Measurements from ENCODE around the gene ERCC1.

Gene ERCC1

GRCh38 chr19:45423589-45424190, at the start of gene ERCC1:
TSS of gene ERCC1 (minus strand) at chr19:45423917. CDS start at chr19:45423374, 543 bp downstream.
- H3K79me2 ChIP-seq (ENCODE audit: low read length), result peaks cover 17% of the 10 kb centered on the region
- peak within 1 kb of the TSS; percentile 90 for H3K9ac ChIP-seq (ENCODE audit: low read length)
- TF ChIP-seq EZH2phosphoT487 (IDR thresholded peaks at IDR 0.05; ENCODE audit: low read depth), result no peak
- H3K4me1 ChIP-seq (ENCODE audit: low read length), result peaks cover 32% of the 10 kb centered on the region
- H3K36me3 ChIP-seq (replicated peaks; ENCODE audit: low read depth, low read length), result peaks cover 16% of the 10 kb centered on the region
- no peaks in the 10 kb centered on the region for H3K9me3 ChIP-seq (ENCODE audit: insufficient read depth, low read length)
- H3K27ac ChIP-seq (ENCODE audit: low read length), result peak within 1 kb of the TSS; percentile 78
- no peaks in the 10 kb centered on the region for H4K20me1 ChIP-seq (ENCODE audit: insufficient read depth, low read length)
- peak within 1 kb of the TSS; percentile 77 for H3K4me3 ChIP-seq (ENCODE audit: low read length)
- peak within 1 kb of the TSS; percentile 40 for H2AFZ ChIP-seq (ENCODE audit: low read depth, low read length)
- H3K4me2 ChIP-seq (ENCODE audit: low read length), result peak within 1 kb of the TSS; percentile 80
- no peaks in the 10 kb centered on the region for H3K27me3 ChIP-seq (ENCODE audit: low read depth, low read length)

GRCh38 chr19:45473367-45473681, 49.6 kb upstream of the ERCC1 start:
- H4K20me1 ChIP-seq (ENCODE audit: insufficient read depth, low read length), result peaks cover 2% of the 10 kb centered on the region; the same call in 1 of the 2 replicates
- no peak overlapping the region for H3K4me3 ChIP-seq (ENCODE audit: low read length)
- peaks cover 34% of the 10 kb centered on the region for H3K27me3 ChIP-seq (ENCODE audit: low read depth, low read length)
- H3K4me1 ChIP-seq (ENCODE audit: low read length), result peaks cover 19% of the 10 kb centered on the region
- no peaks in the 10 kb centered on the region for H3K36me3 ChIP-seq (replicated peaks; ENCODE audit: low read depth, low read length)
- TF ChIP-seq CTCF (IDR thresholded peaks at IDR 0.05; ENCODE audit: low read depth, low read length) (no peak), EZH2phosphoT487 (IDR thresholded peaks at IDR 0.05; ENCODE audit: low read depth) (no peak)
- no peak overlapping the region for H3K9ac ChIP-seq (ENCODE audit: low read length)
- no peak overlapping the region for H2AFZ ChIP-seq (ENCODE audit: low read depth, low read length)
- H3K9me3 ChIP-seq (ENCODE audit: insufficient read depth, low read length), result no peaks in the 10 kb centered on the region
- H3K79me2 ChIP-seq (ENCODE audit: low read length), result no peaks in the 10 kb centered on the region
- no peak overlapping the region for H3K4me2 ChIP-seq (ENCODE audit: low read length)
- no peak overlapping the region for H3K27ac ChIP-seq (ENCODE audit: low read length)

- no peaks in the 10 kb centered on the region for H3K79me2 ChIP-seq (ENCODE audit: low read length)
- peaks cover 20% of the 10 kb centered on the region for H3K4me1 ChIP-seq (ENCODE audit: low read length)
- H3K9me3 ChIP-seq (ENCODE audit: insufficient read depth, low read length), result no peaks in the 10 kb centered on the region
- no peak overlapping the region for H3K4me3 ChIP-seq (ENCODE audit: low read length)
- no peak overlapping the region for H2AFZ ChIP-seq (ENCODE audit: low read depth, low read length)
- TF ChIP-seq EZH2phosphoT487 (IDR thresholded peaks at IDR 0.05; ENCODE audit: low read depth) (no peak), CTCF (IDR thresholded peaks at IDR 0.05; ENCODE audit: low read depth, low read length) (no peak)
- H3K9ac ChIP-seq (ENCODE audit: low read length), result no peak overlapping the region
- no peak overlapping the region for H3K4me2 ChIP-seq (ENCODE audit: low read length)
- H3K27ac ChIP-seq (ENCODE audit: low read length), result no peak overlapping the region
- H3K36me3 ChIP-seq (replicated peaks; ENCODE audit: low read depth, low read length), result no peaks in the 10 kb centered on the region
- peaks cover 7% of the 10 kb centered on the region; the same call in 1 of the 2 replicates for H4K20me1 ChIP-seq (ENCODE audit: insufficient read depth, low read length)
- H3K27me3 ChIP-seq (ENCODE audit: low read depth, low read length), result peaks cover 34% of the 10 kb centered on the region
Measured at GRCh38 chr19:45472563-45473366, 49.0 kb upstream of the ERCC1 start.

GRCh38 chr19:45471931-45472562, 48.3 kb upstream of the ERCC1 start:
- Histone ChIP-seq H3K4me2 (ENCODE audit: low read length) (no peak overlapping the region), H3K36me3 (replicated peaks; ENCODE audit: low read depth, low read length) (no peaks in the 10 kb centered on the region), H4K20me1 (ENCODE audit: insufficient read depth, low read length) (peaks cover 7% of the 10 kb centered on the region; the same call in 1 of the 2 replicates), H2AFZ (ENCODE audit: low read depth, low read length) (no peak overlapping the region), H3K27ac (ENCODE audit: low read length) (no peak overlapping the region), H3K9me3 (ENCODE audit: insufficient read depth, low read length) (no peaks in the 10 kb centered on the region), H3K79me2 (ENCODE audit: low read length) (no peaks in the 10 kb centered on the region), H3K4me1 (ENCODE audit: low read length) (peaks cover 17% of the 10 kb centered on the region), H3K9ac (ENCODE audit: low read length) (no peak overlapping the region), H3K27me3 (ENCODE audit: low read depth, low read length) (peaks cover 34% of the 10 kb centered on the region), H3K4me3 (ENCODE audit: low read length) (no peak overlapping the region)
- TF ChIP-seq EZH2phosphoT487 (IDR thresholded peaks at IDR 0.05; ENCODE audit: low read depth), result no peak
- TF ChIP-seq CTCF (IDR thresholded peaks at IDR 0.05; ENCODE audit: low read depth, low read length), result no peak
